Ecto neural progenitor cell (in vitro differentiated cells): ENCODE measurements around the gene OSCP1.

Experiments used
- DNase-seq: peaks from one replicate; pipeline ENCODE4 v3.0.0-alpha.2; 2018; ENCODE audit warnings: low spot score

OSCP1 gene

GRCh38 chr1:36446746-36447145, 3.5 kb downstream of the OSCP1 start:
- DNase-seq = no peak

DNA sequence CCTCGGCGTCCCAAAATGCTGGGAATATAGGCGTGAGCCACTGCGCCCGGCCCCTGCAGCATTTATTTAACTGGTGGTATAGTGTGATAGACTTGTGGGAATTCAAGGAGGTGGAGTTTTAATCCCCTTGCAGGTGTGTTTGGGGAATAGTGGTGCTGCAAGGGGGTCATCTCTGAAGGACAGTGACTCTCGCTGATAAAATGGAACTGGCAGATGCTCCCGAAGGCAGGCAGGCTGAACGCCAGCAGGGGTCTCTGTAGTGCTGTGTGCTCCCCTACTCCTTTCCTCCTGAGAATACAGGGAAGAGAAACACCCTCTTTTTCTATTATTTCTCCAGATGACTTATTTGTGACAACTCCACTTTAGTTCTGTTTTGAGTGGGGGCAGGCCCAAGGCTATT, 4.0 kb downstream of the OSCP1 start:
- DNase-seq = peak; percentile 55

GRCh38 chr1:36443297-36443696, 7.0 kb downstream of the OSCP1 start:
- no peak for DNase-seq

DNA sequence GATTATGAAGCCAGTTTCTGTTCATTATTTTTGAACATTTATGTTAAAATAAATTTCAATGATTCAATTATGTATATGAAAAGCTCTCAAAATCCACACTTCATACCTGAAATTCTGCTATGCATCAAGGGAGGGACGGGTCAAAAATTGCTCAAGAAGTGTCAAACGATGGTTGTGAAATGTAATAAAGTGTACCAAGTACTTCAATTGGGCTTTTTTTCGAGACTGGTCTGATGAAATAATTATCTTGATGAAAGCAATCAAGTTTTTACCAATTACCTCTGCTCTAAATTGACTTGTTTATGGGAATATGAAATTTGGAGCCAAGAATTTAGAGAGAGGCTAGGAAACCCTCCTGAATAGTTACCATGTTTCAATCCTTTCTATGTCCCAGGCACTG, 7.9 kb downstream of the OSCP1 start:
- DNase-seq = no peak

DNA sequence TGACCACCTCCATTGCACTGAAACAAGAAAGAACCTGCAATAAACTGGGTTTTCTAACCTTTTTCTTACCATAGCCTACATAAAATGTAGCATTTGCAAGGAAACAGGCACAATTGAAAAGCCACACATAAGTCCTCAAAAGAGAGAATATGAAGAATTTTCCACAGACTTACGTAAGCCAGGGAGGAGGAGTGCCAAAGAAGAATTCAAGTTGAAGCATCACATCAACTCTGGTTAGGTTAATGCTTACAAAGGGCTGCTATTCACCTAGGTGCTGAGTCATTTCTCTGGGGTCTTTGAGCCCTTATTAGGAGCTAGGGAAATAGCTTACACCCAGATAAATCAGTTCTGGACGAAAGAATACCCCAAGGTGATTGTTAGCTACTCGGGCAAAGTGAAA, 9.6 kb downstream of the OSCP1 start:
- no peak for DNase-seq

- no peak for DNase-seq
These were observed 10.2 kb downstream of the OSCP1 start for GRCh38 chr1:36440044-36440443.

DNA sequence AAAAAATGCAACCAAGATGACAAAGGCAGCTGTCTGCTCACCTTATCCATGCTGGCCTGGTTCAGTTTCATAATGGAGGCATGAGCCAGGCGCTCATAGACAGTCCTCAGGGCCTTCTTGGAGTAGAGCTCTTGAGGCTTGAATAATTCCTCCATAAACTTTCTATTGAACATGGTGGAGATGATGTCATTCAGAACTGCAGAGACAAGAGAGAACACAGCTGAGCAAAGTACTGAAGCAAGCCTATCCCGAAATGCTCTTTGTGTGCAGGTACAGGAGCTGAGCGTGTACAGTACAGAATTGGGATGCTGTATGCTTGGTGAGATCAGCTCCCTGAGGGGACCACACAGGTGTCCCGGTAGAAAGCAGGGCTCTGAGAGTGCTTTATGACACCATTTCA, 11.5 kb downstream of the OSCP1 start:
- no peak for DNase-seq

DNA sequence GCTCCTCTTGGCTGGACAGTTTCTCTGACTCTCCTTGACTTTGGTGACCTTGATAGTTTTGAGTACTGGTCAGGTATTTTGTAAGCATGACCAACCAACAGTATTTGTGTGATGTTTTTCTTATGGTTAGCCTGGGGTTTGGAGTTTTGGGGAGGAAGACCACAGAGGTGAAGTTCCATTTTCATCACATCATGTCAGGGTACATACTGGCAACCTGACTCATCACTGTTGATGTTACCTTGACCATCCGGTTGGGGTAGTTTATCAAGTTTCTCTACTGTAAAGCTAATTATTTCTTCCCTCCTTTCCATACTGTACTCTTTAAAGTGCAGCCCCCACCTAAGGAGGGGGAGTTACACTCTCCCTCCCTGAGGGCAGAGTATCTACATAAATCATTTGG, 13.4 kb downstream of the OSCP1 start:
- DNase-seq = no peak

DNA sequence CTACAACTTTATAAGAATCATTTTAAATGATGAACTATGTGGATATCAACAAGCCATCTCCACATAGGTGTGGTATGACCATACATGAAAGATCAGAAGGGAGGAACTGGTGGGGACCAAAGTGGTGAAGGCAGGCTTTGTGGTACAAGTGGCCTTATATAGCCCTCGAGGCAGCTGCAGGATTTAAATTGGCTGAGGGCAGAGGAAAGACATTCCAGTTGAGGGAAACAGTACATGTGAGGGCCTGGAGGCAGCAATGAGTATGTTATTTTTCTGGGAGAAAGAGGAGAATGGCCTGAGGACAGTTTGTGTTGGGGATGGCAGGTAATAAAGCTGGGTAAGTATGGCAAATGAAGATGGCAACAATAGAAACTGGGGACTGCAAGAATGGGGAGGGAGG, 17.1 kb downstream of the OSCP1 start:
- no peak for DNase-seq

DNA sequence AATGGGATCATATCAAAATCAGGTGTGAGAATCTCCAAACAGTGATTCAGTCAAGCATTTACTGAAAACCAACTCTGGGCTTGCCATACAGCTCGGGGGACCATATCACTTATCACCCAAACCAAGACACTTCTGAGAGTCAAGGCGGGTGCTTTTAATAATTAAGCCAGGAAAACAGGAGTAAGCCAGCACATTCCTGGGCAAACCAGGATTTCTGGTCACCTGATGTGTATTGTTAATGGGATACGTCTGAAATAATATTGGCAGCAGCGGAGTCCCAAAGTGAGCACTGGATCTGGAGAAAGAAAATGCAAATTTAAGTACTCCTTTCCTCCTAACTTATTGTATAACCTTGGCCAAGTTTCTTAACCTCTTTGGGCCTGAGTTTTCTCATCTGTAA, 17.6 kb downstream of the OSCP1 start:
- DNase-seq = no peak

DNA sequence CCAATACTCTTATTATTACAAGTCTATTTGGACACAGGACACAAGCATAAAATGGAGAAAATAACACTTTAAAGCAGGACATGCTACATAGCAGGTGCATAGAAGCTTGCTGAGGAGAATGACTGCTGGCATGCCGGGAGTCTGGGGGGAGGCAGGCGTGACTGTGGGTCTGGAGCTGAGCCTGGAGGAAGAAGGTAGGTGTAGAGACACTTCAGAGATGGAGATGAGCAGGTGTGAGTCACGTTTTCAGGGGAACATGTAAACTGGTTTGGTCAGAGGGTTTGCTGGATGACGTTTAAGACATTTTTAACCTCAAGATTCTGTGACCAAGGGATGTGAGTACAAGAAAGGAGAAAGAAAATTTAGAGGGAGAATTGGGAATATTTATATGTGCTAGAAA, 24.5 kb downstream of the OSCP1 start:
- DNase-seq = no peak

DNA sequence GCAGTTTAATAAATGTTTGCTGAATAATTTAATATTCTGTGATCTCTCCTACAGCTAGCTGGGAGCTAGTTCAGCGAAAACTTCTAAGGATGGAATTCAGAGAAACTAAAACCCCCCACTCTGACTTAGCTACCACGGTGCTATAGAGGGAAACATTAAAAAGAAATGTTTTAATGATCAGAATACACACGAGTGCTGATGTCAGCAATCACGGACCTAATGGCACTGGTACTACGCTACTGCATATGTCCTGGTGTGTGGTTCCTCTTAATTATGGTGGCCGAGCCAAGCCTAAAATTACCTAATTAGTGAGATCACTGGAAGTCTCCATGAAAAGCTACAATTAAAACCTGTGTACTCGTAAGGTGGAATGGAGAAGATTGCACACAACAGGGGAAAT, 28.6 kb downstream of the OSCP1 start:
- no peak for DNase-seq

DNA sequence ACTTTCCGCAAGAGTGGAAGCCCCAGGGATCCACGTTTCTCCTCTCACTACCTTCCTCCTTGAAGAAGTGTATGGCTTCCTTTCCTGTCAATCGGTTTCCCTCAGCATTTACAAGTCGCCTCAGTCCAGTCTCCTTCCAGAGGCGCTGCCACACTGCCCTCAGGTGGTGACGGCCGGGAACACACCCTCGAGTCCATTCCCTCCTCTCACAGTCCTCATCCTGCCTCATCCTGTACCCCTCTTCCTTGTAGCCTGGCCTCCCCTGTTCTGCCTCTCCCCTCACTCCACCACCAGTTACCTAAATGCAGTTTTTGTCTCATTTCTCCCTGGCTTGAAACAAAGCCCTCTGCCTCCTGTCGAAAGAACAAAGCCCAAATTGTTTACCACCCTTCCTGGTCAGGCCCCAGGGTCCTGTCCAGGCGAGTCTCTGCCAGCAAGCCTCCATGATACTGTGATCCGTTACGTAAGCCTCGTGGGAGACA, 29.4 kb downstream of the OSCP1 start:
- peak; percentile 89 for DNase-seq

DNA sequence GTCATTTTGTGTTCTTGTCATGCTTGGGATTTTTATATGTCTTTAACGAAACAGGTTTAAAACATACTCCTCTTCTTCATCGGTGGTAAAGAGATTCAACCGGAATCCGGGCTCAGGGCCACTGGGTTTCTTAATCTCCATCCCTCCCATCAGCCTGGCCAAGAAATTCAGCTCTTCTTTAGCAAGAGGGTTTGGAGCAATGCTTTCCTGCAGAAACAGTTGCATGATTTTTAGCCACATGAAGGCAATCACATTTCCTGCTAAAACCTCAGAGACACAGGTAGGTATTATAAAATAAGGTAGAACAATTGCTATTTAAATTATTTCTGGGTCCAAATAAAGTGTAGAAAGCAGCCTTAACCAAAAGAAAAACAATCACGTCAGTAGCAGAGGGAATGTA, 29.8 kb downstream of the OSCP1 start:
- no peak for DNase-seq

DNA sequence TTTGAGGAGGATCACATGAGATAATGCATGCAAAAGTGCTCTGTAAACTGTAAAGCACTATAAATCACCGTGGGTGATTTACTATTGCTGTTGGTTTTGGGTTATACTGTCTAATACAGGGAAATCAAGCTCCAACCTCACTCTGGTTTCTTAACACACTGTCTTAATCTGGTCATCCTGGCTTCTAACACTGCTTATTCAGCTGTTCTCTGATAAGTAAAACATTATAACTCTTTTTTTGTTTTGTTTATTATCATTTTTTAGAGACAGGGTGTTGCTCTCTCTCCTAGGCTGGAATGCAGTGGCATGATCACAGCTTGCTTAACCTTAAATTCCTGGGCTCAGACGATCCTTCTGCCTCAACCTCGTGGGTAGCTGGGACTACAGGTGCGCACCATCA, 30.7 kb downstream of the OSCP1 start:
- no peak for DNase-seq

DNA sequence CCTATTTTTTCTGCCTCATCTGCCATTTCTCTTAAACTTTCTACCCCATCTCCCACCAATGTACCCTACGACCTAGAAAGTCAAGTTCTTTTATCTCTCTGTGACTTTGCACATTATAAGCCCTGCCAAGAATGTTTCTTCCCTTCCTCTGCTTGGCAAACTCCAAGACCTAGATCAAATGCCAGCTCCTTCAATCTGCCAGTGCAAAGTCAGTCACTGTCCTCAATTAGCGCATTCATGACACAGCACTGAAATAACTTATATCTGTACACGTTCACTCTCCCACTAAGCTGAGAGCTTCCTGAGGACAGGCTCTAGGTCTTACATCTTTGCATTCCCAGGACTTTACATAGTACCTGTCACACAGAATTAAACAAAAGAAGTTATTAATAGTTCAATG, 31.1 kb downstream of the OSCP1 start:
- DNase-seq = no peak

GRCh38 chr1:36417931-36418330, 32.3 kb downstream of the OSCP1 start:
- no peak for DNase-seq

DNA sequence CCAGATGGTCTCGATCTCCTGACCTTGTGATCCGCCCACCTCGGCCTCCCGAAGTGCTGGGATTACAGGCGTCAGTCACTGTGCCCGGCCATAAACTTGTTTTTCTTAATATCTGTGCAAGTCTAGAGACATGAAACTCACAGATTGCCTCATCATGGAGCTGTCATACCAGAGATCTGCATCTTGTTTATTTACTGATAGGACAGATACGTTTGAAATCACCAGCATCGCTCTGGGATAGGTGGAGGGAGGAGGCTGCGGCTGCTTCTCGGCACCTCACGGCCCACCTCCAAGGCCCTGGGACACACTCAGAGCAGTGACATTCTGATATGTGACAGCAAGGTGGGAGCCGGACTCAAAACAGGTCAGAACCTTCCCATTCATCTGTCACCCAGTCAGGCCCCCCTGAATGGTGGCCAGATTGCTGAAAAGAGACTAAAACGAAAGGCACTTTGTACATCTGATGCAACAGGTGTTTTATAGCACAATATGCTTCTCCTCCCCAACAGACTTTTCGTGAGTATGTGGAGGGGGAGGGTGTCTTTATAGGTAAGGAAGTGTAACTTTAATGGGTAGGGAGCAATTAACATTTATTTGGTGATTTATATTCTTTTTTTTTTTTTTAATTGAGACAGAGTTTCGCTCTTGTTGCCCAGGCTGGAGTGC, 34.5 kb downstream of the OSCP1 start:
- no peak for DNase-seq

DNA sequence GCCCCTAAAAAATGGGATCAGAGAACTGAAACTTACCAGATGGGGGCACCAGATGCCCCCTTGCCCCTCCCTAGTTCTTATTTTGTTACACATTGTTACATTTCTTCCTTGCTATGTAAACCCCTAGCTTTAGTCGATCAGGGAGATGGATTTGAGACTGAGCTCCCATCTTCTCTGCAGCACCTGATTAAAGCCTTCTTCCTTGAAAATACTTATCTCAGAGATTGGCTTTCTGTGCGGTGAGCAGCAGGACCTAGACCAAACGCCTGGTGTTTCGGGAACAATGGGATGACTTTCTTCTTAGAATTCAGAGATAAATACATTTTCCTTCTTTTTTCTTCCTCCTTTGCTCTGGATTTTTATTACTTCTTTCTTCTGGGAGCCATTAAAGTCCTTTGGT, 35.9 kb downstream of the OSCP1 start:
- DNase-seq = no peak

GRCh38 chr1:36411674-36412648, 38.3 kb downstream of the OSCP1 start:
- DNase-seq = no peak

GRCh38 chr1:36408479-36408878, 41.8 kb downstream of the OSCP1 start:
- no peak for DNase-seq

DNA sequence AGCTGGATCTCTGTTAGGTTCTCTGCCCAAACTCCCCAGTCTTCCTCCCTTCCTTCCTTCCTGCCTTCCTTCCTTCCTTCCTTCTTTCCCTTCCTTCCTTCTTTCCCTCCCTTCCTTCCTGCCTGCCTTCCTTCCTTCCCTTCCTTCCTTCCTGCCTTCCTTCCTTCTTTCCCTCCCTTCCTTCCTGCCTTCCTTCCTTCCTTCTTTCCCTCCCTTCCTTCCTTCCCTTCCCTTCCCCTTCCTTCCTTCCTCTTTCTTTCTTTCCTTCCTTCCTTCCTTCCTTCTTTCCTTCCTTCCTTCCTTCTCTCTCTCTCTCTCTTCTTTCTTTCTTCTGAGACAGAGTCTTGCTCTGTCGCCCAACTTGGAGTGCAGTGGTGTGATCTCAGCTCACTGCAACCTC, 43.8 kb downstream of the OSCP1 start:
- no peak for DNase-seq

GRCh38 chr1:36402504-36402890, 47.8 kb downstream of the OSCP1 start:
- no peak for DNase-seq
